ENCODE measurements around the gene ADAMTS16. TPM values are rescaled to one million over a fixed set of nuclear protein-coding genes. Genes with fewer than 3 reads are reported as not detected.

ADAMTS16 gene
- total RNA-seq, 1 donor from 2014 or later, result 4.1 TPM

GRCh38 chr5:5344051-5344571, 204.0 kb downstream of the ADAMTS16 start:
- Mint-ChIP-seq H3K27ac (peak overlapping the region; percentile 48), H3K27me3 (ENCODE audit: insufficient read depth, low read depth) (peaks cover 6% of the 10 kb centered on the region), H3K4me1 (peaks cover 35% of the 10 kb centered on the region), H3K4me3 (no peak overlapping the region), H3K36me3 (no peaks in the 10 kb centered on the region), H3K9me3 (peaks cover 12% of the 10 kb centered on the region)
- H3K79me2 ChIP-seq (ENCODE audit: low read depth), result no peaks in the 10 kb centered on the region
- H3K9me3 ChIP-seq (ENCODE audit: low read depth), result no peaks in the 10 kb centered on the region
- H3K4me2 ChIP-seq, result no peak overlapping the region
- peak overlapping the region; percentile 57 for H2AFZ ChIP-seq (replicated peaks)
- no peak overlapping the region for H3K27ac ChIP-seq
- H3K27me3 ChIP-seq, result no peaks in the 10 kb centered on the region
- TF ChIP-seq, protein P1, sequence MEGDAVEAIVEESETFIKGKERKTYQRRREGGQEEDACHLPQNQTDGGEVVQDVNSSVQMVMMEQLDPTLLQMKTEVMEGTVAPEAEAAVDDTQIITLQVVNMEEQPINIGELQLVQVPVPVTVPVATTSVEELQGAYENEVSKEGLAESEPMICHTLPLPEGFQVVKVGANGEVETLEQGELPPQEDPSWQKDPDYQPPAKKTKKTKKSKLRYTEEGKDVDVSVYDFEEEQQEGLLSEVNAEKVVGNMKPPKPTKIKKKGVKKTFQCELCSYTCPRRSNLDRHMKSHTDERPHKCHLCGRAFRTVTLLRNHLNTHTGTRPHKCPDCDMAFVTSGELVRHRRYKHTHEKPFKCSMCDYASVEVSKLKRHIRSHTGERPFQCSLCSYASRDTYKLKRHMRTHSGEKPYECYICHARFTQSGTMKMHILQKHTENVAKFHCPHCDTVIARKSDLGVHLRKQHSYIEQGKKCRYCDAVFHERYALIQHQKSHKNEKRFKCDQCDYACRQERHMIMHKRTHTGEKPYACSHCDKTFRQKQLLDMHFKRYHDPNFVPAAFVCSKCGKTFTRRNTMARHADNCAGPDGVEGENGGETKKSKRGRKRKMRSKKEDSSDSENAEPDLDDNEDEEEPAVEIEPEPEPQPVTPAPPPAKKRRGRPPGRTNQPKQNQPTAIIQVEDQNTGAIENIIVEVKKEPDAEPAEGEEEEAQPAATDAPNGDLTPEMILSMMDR (IDR thresholded peaks at IDR 0.05), result no peak
- TF ChIP-seq EZH2phosphoT487 (IDR thresholded peaks at IDR 0.05) (no peak), EZH2 (IDR thresholded peaks at IDR 0.05) (no peak)
- H3K4me3 ChIP-seq, result no peak overlapping the region
- no peaks in the 10 kb centered on the region for H3F3A ChIP-seq (ENCODE audit: low read depth)
- H3K9ac ChIP-seq, result no peak overlapping the region
- H4K20me1 ChIP-seq (ENCODE audit: low read depth), result no peaks in the 10 kb centered on the region
- H3K36me3 ChIP-seq, result no peaks in the 10 kb centered on the region
- no peak for DNase-seq (ENCODE audit: low spot score)
- peaks cover 15% of the 10 kb centered on the region for H3K4me1 ChIP-seq

GRCh38 chr5:5344606-5345005, 204.5 kb downstream of the ADAMTS16 start:
- Histone ChIP-seq H3K27ac (no peak overlapping the region), H3K4me1 (peaks cover 15% of the 10 kb centered on the region), H3K27me3 (no peaks in the 10 kb centered on the region), H3K79me2 (ENCODE audit: low read depth) (no peaks in the 10 kb centered on the region), H3K4me2 (no peak overlapping the region), H3F3A (ENCODE audit: low read depth) (no peaks in the 10 kb centered on the region), H3K9ac (no peak overlapping the region), H3K36me3 (no peaks in the 10 kb centered on the region), H4K20me1 (ENCODE audit: low read depth) (no peaks in the 10 kb centered on the region), H3K9me3 (ENCODE audit: low read depth) (no peaks in the 10 kb centered on the region), H2AFZ (replicated peaks) (no peak overlapping the region), H3K4me3 (no peak overlapping the region)
- Mint-ChIP-seq H3K4me1 (peaks cover 35% of the 10 kb centered on the region), H3K4me3 (no peak overlapping the region), H3K9me3 (peaks cover 12% of the 10 kb centered on the region), H3K36me3 (no peaks in the 10 kb centered on the region), H3K27me3 (ENCODE audit: insufficient read depth, low read depth) (peaks cover 8% of the 10 kb centered on the region), H3K27ac (no peak overlapping the region)
- DNase-seq (ENCODE audit: low spot score), result no peak
- TF ChIP-seq, protein P1 (IDR thresholded peaks at IDR 0.05), result no peak
- TF ChIP-seq EZH2 (IDR thresholded peaks at IDR 0.05) (no peak), EZH2phosphoT487 (IDR thresholded peaks at IDR 0.05) (no peak)

GRCh38 chr5:5347442-5347841, 207.3 kb downstream of the ADAMTS16 start:
- H4K20me1 ChIP-seq (ENCODE audit: low read depth), result no peaks in the 10 kb centered on the region
- no peak for DNase-seq (ENCODE audit: low spot score)
- H3K9me3 ChIP-seq (ENCODE audit: low read depth), result no peaks in the 10 kb centered on the region
- Mint-ChIP-seq H3K4me1 (peaks cover 42% of the 10 kb centered on the region), H3K27ac (no peak overlapping the region), H3K36me3 (no peaks in the 10 kb centered on the region), H3K4me3 (no peak overlapping the region), H3K27me3 (ENCODE audit: insufficient read depth, low read depth) (peaks cover 13% of the 10 kb centered on the region), H3K9me3 (peaks cover 4% of the 10 kb centered on the region)
- H3K79me2 ChIP-seq (ENCODE audit: low read depth), result no peaks in the 10 kb centered on the region
- H3K9ac ChIP-seq, result no peak overlapping the region
- peaks cover 12% of the 10 kb centered on the region for H3F3A ChIP-seq (ENCODE audit: low read depth)
- peaks cover 24% of the 10 kb centered on the region for H3K4me1 ChIP-seq
- H3K4me3 ChIP-seq, result no peak overlapping the region
- TF ChIP-seq EZH2 (IDR thresholded peaks at IDR 0.05), result no peak
- TF ChIP-seq, protein P1 (IDR thresholded peaks at IDR 0.05), result no peak
- TF ChIP-seq EZH2phosphoT487 (IDR thresholded peaks at IDR 0.05), result no peak
- no peak overlapping the region for H2AFZ ChIP-seq (replicated peaks)
- no peaks in the 10 kb centered on the region for H3K27me3 ChIP-seq
- no peaks in the 10 kb centered on the region for H3K36me3 ChIP-seq
- H3K4me2 ChIP-seq, result no peak overlapping the region
- H3K27ac ChIP-seq, result no peak overlapping the region

Measured in neural progenitor cell (in vitro differentiated cells).